Hindlimb muscle (tissue), 1 donor: Measurements from ENCODE around the gene TCHH. TPM values are rescaled to one million over a fixed set of nuclear protein-coding genes. Genes with fewer than 3 reads are reported as not detected.
"Not testable (repeated sequence)": the region's sequence is repeated elsewhere in the genome, so short reads cannot be mapped to it uniquely, and the experiment has no call there.

Experiments
- DNase-seq: peaks from one replicate; pipeline ENCODE4 v3.0.0-alpha.2; 2013
- polyA plus RNA-seq: library from polyadenylated mRNA; unstranded; fragments of 120-200 nt; gene quantifications from one replicate; pipeline ENCODE4 v1.2.1, GENCODE V29; 2013; ENCODE audit not compliant: insufficient read length

The TCHH gene
- polyA plus RNA-seq = not detected

GRCh38 chr1:152115344-152115743, at the start of gene TCHH:
Gene TCHH, minus strand, starts transcription at chr1:152115444. Its CDS starts 1,364 bp downstream, at chr1:152114080.
- no peak for DNase-seq

GRCh38 chr1:152164517-152165136, 49.4 kb upstream of the TCHH start:
- DNase-seq = no peak

- no peak for DNase-seq
Measured at GRCh38 chr1:152162792-152163463, 47.7 kb upstream of the TCHH start.

GRCh38 chr1:152160576-152160975, 45.3 kb upstream of the TCHH start:
- no peak for DNase-seq

- no peak for DNase-seq
Measured at GRCh38 chr1:152159144-152159543, 43.9 kb upstream of the TCHH start, which contains the start of gene RPTN. Gene RPTN, minus strand, starts transcription at chr1:152159228. Its CDS starts 1,339 bp downstream, at chr1:152157889.

- no peak for DNase-seq
Measured at GRCh38 chr1:152153996-152154395, 38.8 kb upstream of the TCHH start.

GRCh38 chr1:152151646-152152045, 36.4 kb upstream of the TCHH start:
- no peak for DNase-seq

GRCh38 chr1:152148981-152149380, 33.7 kb upstream of the TCHH start:
- no peak for DNase-seq

- DNase-seq = no peak
Measured at GRCh38 chr1:152148051-152148450, 32.8 kb upstream of the TCHH start.

- DNase-seq = no peak
Measured at GRCh38 chr1:152145769-152146168, 30.5 kb upstream of the TCHH start.

- not testable (repeated sequence) for DNase-seq
Measured at GRCh38 chr1:152144674-152145183, 29.5 kb upstream of the TCHH start.

- DNase-seq = no peak
Measured at GRCh38 chr1:152143150-152143887, 28.1 kb upstream of the TCHH start.

GRCh38 chr1:152141971-152142584, 26.8 kb upstream of the TCHH start:
- DNase-seq = peak; percentile 36

- DNase-seq = no peak
Measured at GRCh38 chr1:152137215-152137614, 22.0 kb upstream of the TCHH start.

- DNase-seq = no peak
Measured at GRCh38 chr1:152130186-152130585, 14.9 kb upstream of the TCHH start.

- no peak for DNase-seq
Measured at GRCh38 chr1:152127673-152128072, 12.4 kb upstream of the TCHH start.

GRCh38 chr1:152125834-152126443, 10.7 kb upstream of the TCHH start:
- no peak for DNase-seq

GRCh38 chr1:152118915-152119314, 3.7 kb upstream of the TCHH start:
- no peak for DNase-seq

GRCh38 chr1:152112885-152113432, 2.3 kb downstream of the TCHH start:
- no peak for DNase-seq

GRCh38 chr1:152112101-152112884, 3.0 kb downstream of the TCHH start:
- no peak for DNase-seq

GRCh38 chr1:152111515-152111968, 3.7 kb downstream of the TCHH start:
- peak; percentile 29 for DNase-seq
